Measurements from ENCODE around the gene MYLIP.

GRCh38 chr6:16196260-16196983 is 67.5 kb downstream of the MYLIP start:
- TF ChIP-seq POLR2AphosphoS5 (IDR thresholded peaks at IDR 0.05), result no peak
- TF ChIP-seq, protein P1, sequence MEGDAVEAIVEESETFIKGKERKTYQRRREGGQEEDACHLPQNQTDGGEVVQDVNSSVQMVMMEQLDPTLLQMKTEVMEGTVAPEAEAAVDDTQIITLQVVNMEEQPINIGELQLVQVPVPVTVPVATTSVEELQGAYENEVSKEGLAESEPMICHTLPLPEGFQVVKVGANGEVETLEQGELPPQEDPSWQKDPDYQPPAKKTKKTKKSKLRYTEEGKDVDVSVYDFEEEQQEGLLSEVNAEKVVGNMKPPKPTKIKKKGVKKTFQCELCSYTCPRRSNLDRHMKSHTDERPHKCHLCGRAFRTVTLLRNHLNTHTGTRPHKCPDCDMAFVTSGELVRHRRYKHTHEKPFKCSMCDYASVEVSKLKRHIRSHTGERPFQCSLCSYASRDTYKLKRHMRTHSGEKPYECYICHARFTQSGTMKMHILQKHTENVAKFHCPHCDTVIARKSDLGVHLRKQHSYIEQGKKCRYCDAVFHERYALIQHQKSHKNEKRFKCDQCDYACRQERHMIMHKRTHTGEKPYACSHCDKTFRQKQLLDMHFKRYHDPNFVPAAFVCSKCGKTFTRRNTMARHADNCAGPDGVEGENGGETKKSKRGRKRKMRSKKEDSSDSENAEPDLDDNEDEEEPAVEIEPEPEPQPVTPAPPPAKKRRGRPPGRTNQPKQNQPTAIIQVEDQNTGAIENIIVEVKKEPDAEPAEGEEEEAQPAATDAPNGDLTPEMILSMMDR (IDR thresholded peaks at IDR 0.05), result no peak
